Mesenchymal stem cell (in vitro differentiated cells and primary cell): ENCODE measurements around the gene RAB20.
A peak's percentile ranks its signal among the peaks of the same experiment; 100 is the strongest.

Experiments used
- DNase-seq: peaks from one replicate; pipeline ENCODE4 v3.0.0-alpha.2; 2013
- H2AFZ ChIP-seq: one replicate; pipeline ENCODE4 v1.6.1; 2013; ENCODE audit warnings: low read depth, mild to moderate bottlenecking, control low read depth, inconsistent platforms, low read length, moderate library complexity
- H2AK5ac ChIP-seq: 2 replicates; pipeline ENCODE4 v1.6.1; 2013; ENCODE audit warnings: low read length, moderate library complexity, mild to moderate bottlenecking, inconsistent platforms; ENCODE audit not compliant: severe bottlenecking
- H2BK120ac ChIP-seq: one replicate; pipeline ENCODE4 v1.6.1; 2013; ENCODE audit warnings: low read depth, mild to moderate bottlenecking, inconsistent platforms, low read length, moderate library complexity
- H2BK12ac ChIP-seq, 2 experiments: one replicate each; pipeline ENCODE4 v1.6.1; 2013; ENCODE audit warnings: inconsistent platforms in 2 of 2, low read length in 2 of 2, mild to moderate bottlenecking in 2 of 2, moderate library complexity in 2 of 2, control low read depth in 1 of 2
- H2BK15ac ChIP-seq: one replicate; pipeline ENCODE4 v1.6.1; 2013; ENCODE audit warnings: mild to moderate bottlenecking, low read depth, inconsistent platforms; ENCODE audit not compliant: poor library complexity, severe bottlenecking
- H2BK5ac ChIP-seq: 2 replicates; pipeline ENCODE4 v1.6.1; 2013; ENCODE audit warnings: low read depth, mild to moderate bottlenecking, low read length, control low read depth, inconsistent platforms; ENCODE audit not compliant: poor library complexity, severe bottlenecking
- H3K14ac ChIP-seq, 2 experiments: one replicate each; pipeline ENCODE4 v1.6.1; 2013; ENCODE audit warnings: inconsistent platforms in 2 of 2, low read length in 2 of 2, control low read depth in 1 of 2, mild to moderate bottlenecking in 1 of 2, moderate library complexity in 1 of 2
- H3K18ac ChIP-seq, 2 experiments: one replicate each; pipeline ENCODE4 v1.6.1; 2013; ENCODE audit warnings: inconsistent platforms in 2 of 2, low read length in 2 of 2, control low read depth in 1 of 2, low read depth in 1 of 2, mild to moderate bottlenecking in 1 of 2
- H3K23ac ChIP-seq, 2 experiments: one replicate each; pipeline ENCODE4 v1.6.1; 2013; ENCODE audit warnings: inconsistent platforms in 2 of 2, low read length in 2 of 2, mild to moderate bottlenecking in 2 of 2, moderate library complexity in 2 of 2, control low read depth in 1 of 2
- H3K27ac ChIP-seq: 2 replicates; pipeline ENCODE4 v1.5.1; 2013; ENCODE audit warnings: mild to moderate bottlenecking, moderate library complexity, low read length, control low read depth, inconsistent platforms; ENCODE audit not compliant: poor library complexity, severe bottlenecking
- H3K27me3 ChIP-seq, 2 experiments: 2 replicates each; pipeline versions ENCODE4 v1.6.1 to v1.7.0; 2013; ENCODE audit warnings: low read length in 2 of 2, mild to moderate bottlenecking in 2 of 2, moderate library complexity in 2 of 2, control low read depth in 1 of 2, inconsistent platforms in 1 of 2; ENCODE audit not compliant: control insufficient read depth in 1 of 2, insufficient read depth in 1 of 2
- H3K36me3 ChIP-seq, 2 experiments: 2 replicates each; pipeline versions ENCODE4 v1.6.1 to v1.7.0; 2013; ENCODE audit warnings: low read length in 2 of 2, control low read depth in 1 of 2, inconsistent platforms in 1 of 2, low read depth in 1 of 2, mild to moderate bottlenecking in 1 of 2; ENCODE audit not compliant: insufficient read depth in 2 of 2, control insufficient read depth in 1 of 2
- H3K4ac ChIP-seq, 2 experiments: one replicate each; pipeline ENCODE4 v1.6.1; 2013; ENCODE audit warnings: inconsistent platforms in 2 of 2, low read length in 2 of 2, mild to moderate bottlenecking in 2 of 2, moderate library complexity in 2 of 2, control low read depth in 1 of 2, low read depth in 1 of 2
- H3K4me1 ChIP-seq: 2 replicates; pipeline ENCODE4 v1.6.1; 2013; ENCODE audit warnings: low read depth, low read length, control low read depth; ENCODE audit not compliant: control insufficient read depth, insufficient read depth
- H3K4me2 ChIP-seq: 2 replicates; pipeline ENCODE4 v1.6.1; 2013; ENCODE audit warnings: low read length, mild to moderate bottlenecking, inconsistent platforms; ENCODE audit not compliant: poor library complexity, severe bottlenecking
- H3K4me3 ChIP-seq, 2 experiments: 2 replicates each; pipeline versions ENCODE4 v1.5.1 to v1.7.0; 2013; ENCODE audit warnings: low read length in 2 of 2, mild to moderate bottlenecking in 2 of 2, control low read depth in 1 of 2, low read depth in 1 of 2; ENCODE audit not compliant: insufficient read depth in 1 of 2
- H3K79me1 ChIP-seq: replicated peaks from 2 replicates; pipeline ENCODE4 v1.6.1; 2013; ENCODE audit warnings: mild to moderate bottlenecking, control low read depth, low read length, inconsistent platforms; ENCODE audit not compliant: poor library complexity, severe bottlenecking
- H3K9ac ChIP-seq: 2 replicates; pipeline ENCODE4 v1.7.0; 2013; ENCODE audit warnings: mild to moderate bottlenecking, low read length, moderate library complexity
- H3K9me3 ChIP-seq: 2 replicates; pipeline ENCODE4 v1.7.0; 2013; ENCODE audit warnings: mild to moderate bottlenecking, low read length; ENCODE audit not compliant: control insufficient read depth
- H4K8ac ChIP-seq: one replicate; pipeline ENCODE4 v1.6.1; 2013; ENCODE audit warnings: inconsistent platforms, mild to moderate bottlenecking, low read length, moderate library complexity
- H4K91ac ChIP-seq: one replicate; pipeline ENCODE4 v1.6.1; 2013; ENCODE audit warnings: mild to moderate bottlenecking, low read length, inconsistent platforms
- WGBS: methylation state at CpG from one replicate; pipeline ENCODE4 v1.1.7; 2013; ENCODE audit warnings: mixed read lengths; 5-methylcytosine and 5-hydroxymethylcytosine counted together

The RAB20 gene

GRCh38 chr13:110518571-110518970 is 43.0 kb downstream of the RAB20 start:
- Histone ChIP-seq H3K4me2 (no peak overlapping the region), H3K18ac (no peak overlapping the region), H4K91ac (peak overlapping the region; percentile 43), H3K14ac (no peak overlapping the region), H3K27me3 (peaks cover 0 to 3% of the 10 kb centered on the region in 2 experiments), H3K79me1 (no peaks in the 10 kb centered on the region), H2BK12ac (no peak overlapping the region), H3K4me3 (no peak overlapping the region), H2BK15ac (no peak overlapping the region), H2AFZ (no peak overlapping the region), H2BK5ac (no peak overlapping the region), H3K4me1 (peaks cover 4% of the 10 kb centered on the region), H3K27ac (no peak overlapping the region), H3K4ac (no peak overlapping the region), H3K9me3 (no peaks in the 10 kb centered on the region), H2AK5ac (no peak overlapping the region), H3K36me3 (peaks cover 6 to 32% of the 10 kb centered on the region in 2 experiments), H2BK120ac (no peak overlapping the region), H3K9ac (no peak overlapping the region), H3K23ac (no peak overlapping the region), H4K8ac (no peak overlapping the region)
- no peak for DNase-seq
- 94% methylated on average over 9 of the region's 11 CpGs for WGBS

- Histone ChIP-seq H2BK120ac (no peak overlapping the region), H4K8ac (no peak overlapping the region), H2BK5ac (no peak overlapping the region), H2BK15ac (no peak overlapping the region), H3K4ac (no peak overlapping the region), H3K36me3 (peaks cover 6 to 31% of the 10 kb centered on the region in 2 experiments), H3K79me1 (no peaks in the 10 kb centered on the region), H3K4me2 (no peak overlapping the region), H3K9ac (no peak overlapping the region), H3K27me3 (peaks cover 0 to 2% of the 10 kb centered on the region in 2 experiments), H3K18ac (no peak overlapping the region), H2AK5ac (no peak overlapping the region), H3K23ac (no peak overlapping the region), H3K4me1 (peaks cover 4% of the 10 kb centered on the region), H3K14ac (no peak overlapping the region), H3K4me3 (no peak overlapping the region), H2AFZ (no peak overlapping the region), H3K9me3 (no peaks in the 10 kb centered on the region), H2BK12ac (no peak overlapping the region), H4K91ac (no peak overlapping the region), H3K27ac (no peak overlapping the region)
- 90% methylated on average over 7 of the region's 8 CpGs for WGBS
- DNase-seq: no peak
These were observed 43.3 kb downstream of the RAB20 start for GRCh38 chr13:110518226-110518525.

- Histone ChIP-seq H2BK15ac (no peak overlapping the region), H4K8ac (no peak overlapping the region), H3K14ac (peak overlapping the region in 1 of 2 experiments; percentile 14), H3K9ac (no peak overlapping the region), H4K91ac (no peak overlapping the region), H2BK12ac (no peak overlapping the region), H3K27ac (no peak overlapping the region), H3K18ac (no peak overlapping the region), H3K4ac (no peak overlapping the region), H3K23ac (peak overlapping the region in 1 of 2 experiments; percentile 49), H3K27me3 (no peaks in the 10 kb centered on the region), H2BK5ac (no peak overlapping the region), H3K36me3 (peaks cover 10 to 36% of the 10 kb centered on the region in 2 experiments), H3K79me1 (no peaks in the 10 kb centered on the region), H2AK5ac (no peak overlapping the region), H3K4me1 (peaks cover 4% of the 10 kb centered on the region), H3K4me2 (no peak overlapping the region), H3K9me3 (no peaks in the 10 kb centered on the region), H2BK120ac (no peak overlapping the region), H2AFZ (no peak overlapping the region), H3K4me3 (no peak overlapping the region)
- DNase-seq: no peak
- 77% methylated on average over 7 of the region's 7 CpGs for WGBS
These were observed 43.9 kb downstream of the RAB20 start for GRCh38 chr13:110517505-110518225.

GRCh38 chr13:110516500-110516899 is 45.0 kb downstream of the RAB20 start:
- H2BK5ac ChIP-seq: no peak overlapping the region
- no peak overlapping the region for H3K27ac ChIP-seq
- H2BK15ac ChIP-seq: no peak overlapping the region
- H3K9me3 ChIP-seq: no peaks in the 10 kb centered on the region
- H3K27me3 ChIP-seq: no peaks in the 10 kb centered on the region
- no peak overlapping the region for H3K18ac ChIP-seq
- H3K4ac ChIP-seq: no peak overlapping the region
- DNase-seq: no peak
- H3K9ac ChIP-seq: no peak overlapping the region
- H2AFZ ChIP-seq: no peak overlapping the region
- H4K8ac ChIP-seq: peak overlapping the region; percentile 1
- no peak overlapping the region for H4K91ac ChIP-seq
- peaks cover 21 to 48% of the 10 kb centered on the region in 2 experiments for H3K36me3 ChIP-seq
- H3K4me3 ChIP-seq: no peak overlapping the region
- no peak overlapping the region for H2BK120ac ChIP-seq
- no peak overlapping the region for H3K14ac ChIP-seq
- H2AK5ac ChIP-seq: no peak overlapping the region
- H3K23ac ChIP-seq: no peak overlapping the region
- H3K4me2 ChIP-seq: no peak overlapping the region
- no peaks in the 10 kb centered on the region for H3K79me1 ChIP-seq
- H3K4me1 ChIP-seq: peaks cover 4% of the 10 kb centered on the region
- no peak overlapping the region for H2BK12ac ChIP-seq
- WGBS: 87% methylated on average over 12 of the region's 12 CpGs
